Cardiac fibroblast (primary cell): ENCODE results near the gene SOX10.

Source experiments
- DNase-seq, 2 donors: peaks; one replicate each; pipeline versions ENCODE4 v3.0.0 to v3.0.0-alpha.2; 2010; ENCODE audit warnings: low read depth in 2 of 2
- H3K4me3 ChIP-seq, 2 donors: replicated peaks in 1 of 2; 1 replicate in 1 of 2; 2 replicates in 1 of 2; pipeline ENCODE4 v1.5.1; 2011; ENCODE audit warnings: low read depth in 2 of 2, low read length in 2 of 2, mild to moderate bottlenecking in 2 of 2, moderate library complexity in 1 of 2
- CTCF ChIP-seq: IDR thresholded peaks from one replicate; pipeline ENCODE4 v1.5.1; 2011; ENCODE audit warnings: low read depth, mild to moderate bottlenecking, low read length, inconsistent platforms

The SOX10 gene

GRCh38 chr22:37943136-37943824 is 41.1 kb downstream of the SOX10 start:
- DNase-seq = no peak
- no peak for TF ChIP-seq CTCF
- no peak overlapping the region for H3K4me3 ChIP-seq

- DNase-seq = no peak
- no peak for TF ChIP-seq CTCF
- H3K4me3 ChIP-seq = no peak overlapping the region
Observed at GRCh38 chr22:37942133-37942532, 42.2 kb downstream of the SOX10 start.

- no peak overlapping the region for H3K4me3 ChIP-seq
- peak; percentile 59 to 72 for DNase-seq
- TF ChIP-seq CTCF = no peak
Observed at GRCh38 chr22:37940698-37941376, 43.5 kb downstream of the SOX10 start.

- DNase-seq = peak; percentile 91 to 94
- no peak overlapping the region for H3K4me3 ChIP-seq
- peak; percentile 99 for TF ChIP-seq CTCF
Observed at GRCh38 chr22:37933711-37934376, 50.5 kb downstream of the SOX10 start.

GRCh38 chr22:37932821-37933578 is 51.4 kb downstream of the SOX10 start:
- peak in 1 of 2 donors; percentile 9 for DNase-seq

More at GRCh38 chr22:37932821-37933578, 51.4 kb downstream of the SOX10 start:
- no peak overlapping the region for H3K4me3 ChIP-seq
- no peak for TF ChIP-seq CTCF
